Omental fat pad (tissue), 4 donors: ENCODE measurements around the gene CCDC88C. TPM values are rescaled to one million over a fixed set of nuclear protein-coding genes. Genes with fewer than 3 reads are reported as not detected.
"Not testable (repeated sequence)": the region's sequence is repeated elsewhere in the genome, so short reads cannot be mapped to it uniquely, and the experiment has no call there.

Experiments used
- ATAC-seq: fragments of 150-250 bp; one replicate; pipeline ENCODE4 v1.9.1; 2016; ENCODE audit warnings: mild to moderate bottlenecking, moderate library complexity; ENCODE audit not compliant: low FRiP score
- DNase-seq: peaks from one replicate; pipeline ENCODE4 v3.0.0-alpha.2; 2019; ENCODE audit warnings: low spot score
- total RNA-seq, 4 donors: library from RNA; depleted of rRNA; stranded (reverse); fragments of >200 nt; gene quantifications; one replicate each; pipeline ENCODE4 v1.1.0, GENCODE V29; 2016
- TF ChIP-seq, protein P1 (sequence below), 3 donors: fragments of 450-650 bp; IDR thresholded peaks; one replicate each; pipeline ENCODE4 v1.5.1; 2016 to 2017; ENCODE audit warnings: antibody characterized with exemption in 3 of 3, mild to moderate bottlenecking in 3 of 3, moderate library complexity in 2 of 3

Gene CCDC88C
- total RNA-seq, 4 donors from 2014 or later = 4.5 to 36.6 (median 9.4) TPM

DNA sequence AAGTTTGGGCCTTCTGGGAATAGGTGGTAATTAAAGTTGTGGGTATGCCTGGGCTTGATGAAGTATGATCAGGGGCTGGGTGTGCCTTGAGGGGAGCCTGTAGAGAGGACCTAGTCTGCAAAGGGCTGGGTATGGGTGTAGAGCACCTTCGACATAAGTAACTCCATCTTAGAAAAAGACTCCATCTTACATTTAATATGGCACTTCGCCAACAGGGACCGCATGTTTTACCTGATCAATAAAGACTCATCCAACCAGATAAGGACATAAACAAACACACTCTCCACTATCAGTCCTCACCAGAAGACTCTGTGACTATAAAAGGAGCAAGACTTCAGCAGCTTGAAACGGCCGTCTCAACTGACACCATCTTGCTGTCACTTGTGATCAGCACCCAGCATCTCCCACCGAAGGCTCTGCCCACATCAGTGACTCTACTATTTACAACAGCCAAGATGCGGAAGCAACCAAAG is 149.6 kb downstream of the CCDC88C start:
- TF ChIP-seq, protein P1, sequence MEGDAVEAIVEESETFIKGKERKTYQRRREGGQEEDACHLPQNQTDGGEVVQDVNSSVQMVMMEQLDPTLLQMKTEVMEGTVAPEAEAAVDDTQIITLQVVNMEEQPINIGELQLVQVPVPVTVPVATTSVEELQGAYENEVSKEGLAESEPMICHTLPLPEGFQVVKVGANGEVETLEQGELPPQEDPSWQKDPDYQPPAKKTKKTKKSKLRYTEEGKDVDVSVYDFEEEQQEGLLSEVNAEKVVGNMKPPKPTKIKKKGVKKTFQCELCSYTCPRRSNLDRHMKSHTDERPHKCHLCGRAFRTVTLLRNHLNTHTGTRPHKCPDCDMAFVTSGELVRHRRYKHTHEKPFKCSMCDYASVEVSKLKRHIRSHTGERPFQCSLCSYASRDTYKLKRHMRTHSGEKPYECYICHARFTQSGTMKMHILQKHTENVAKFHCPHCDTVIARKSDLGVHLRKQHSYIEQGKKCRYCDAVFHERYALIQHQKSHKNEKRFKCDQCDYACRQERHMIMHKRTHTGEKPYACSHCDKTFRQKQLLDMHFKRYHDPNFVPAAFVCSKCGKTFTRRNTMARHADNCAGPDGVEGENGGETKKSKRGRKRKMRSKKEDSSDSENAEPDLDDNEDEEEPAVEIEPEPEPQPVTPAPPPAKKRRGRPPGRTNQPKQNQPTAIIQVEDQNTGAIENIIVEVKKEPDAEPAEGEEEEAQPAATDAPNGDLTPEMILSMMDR (IDR thresholded peaks at IDR 0.05) = no peak
- ATAC-seq = no peak
- DNase-seq = no peak

DNA sequence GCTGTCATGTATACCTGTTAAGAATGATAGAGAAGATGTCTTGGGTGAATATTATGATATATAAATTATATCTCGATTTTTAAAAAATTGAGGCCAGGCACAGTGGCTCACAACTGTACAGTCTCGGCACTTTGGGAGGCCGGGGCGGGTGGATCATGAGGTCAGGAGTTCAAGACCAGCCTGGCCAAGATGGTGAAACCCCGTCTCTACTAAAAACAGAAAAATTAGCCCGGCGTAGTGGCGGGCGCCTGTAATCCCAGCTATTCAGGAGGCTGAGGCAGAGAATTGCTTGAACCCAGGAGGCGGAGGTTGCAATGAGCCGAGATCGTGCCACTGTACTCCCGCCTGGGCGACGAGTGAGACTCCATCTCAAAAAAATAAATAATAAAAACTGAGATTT is 151.3 kb downstream of the CCDC88C start:
- ATAC-seq, DNase-seq: not testable (repeated sequence)

DNA sequence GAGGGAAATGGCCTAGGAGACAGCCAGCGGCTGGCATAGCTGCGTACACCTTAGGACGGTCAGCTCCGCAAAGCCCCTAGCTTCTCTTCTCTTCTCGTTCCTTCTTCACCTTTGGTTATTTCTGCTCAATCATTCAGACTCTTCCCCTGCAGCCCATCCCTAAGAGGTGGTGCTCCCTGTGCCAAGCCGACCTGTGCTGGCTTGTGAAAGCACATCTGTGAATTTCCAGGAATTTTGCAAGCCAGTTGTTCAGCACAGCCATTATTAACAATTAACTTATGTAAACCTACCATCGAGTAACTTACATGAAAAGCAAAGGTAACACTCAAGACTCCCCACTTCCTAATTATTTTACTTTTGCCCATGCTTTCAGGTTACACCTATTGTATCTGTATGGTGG is 152.2 kb downstream of the CCDC88C start:
- TF ChIP-seq, protein P1 (IDR thresholded peaks at IDR 0.05) = no peak
- DNase-seq (no peak), ATAC-seq (no peak)

DNA sequence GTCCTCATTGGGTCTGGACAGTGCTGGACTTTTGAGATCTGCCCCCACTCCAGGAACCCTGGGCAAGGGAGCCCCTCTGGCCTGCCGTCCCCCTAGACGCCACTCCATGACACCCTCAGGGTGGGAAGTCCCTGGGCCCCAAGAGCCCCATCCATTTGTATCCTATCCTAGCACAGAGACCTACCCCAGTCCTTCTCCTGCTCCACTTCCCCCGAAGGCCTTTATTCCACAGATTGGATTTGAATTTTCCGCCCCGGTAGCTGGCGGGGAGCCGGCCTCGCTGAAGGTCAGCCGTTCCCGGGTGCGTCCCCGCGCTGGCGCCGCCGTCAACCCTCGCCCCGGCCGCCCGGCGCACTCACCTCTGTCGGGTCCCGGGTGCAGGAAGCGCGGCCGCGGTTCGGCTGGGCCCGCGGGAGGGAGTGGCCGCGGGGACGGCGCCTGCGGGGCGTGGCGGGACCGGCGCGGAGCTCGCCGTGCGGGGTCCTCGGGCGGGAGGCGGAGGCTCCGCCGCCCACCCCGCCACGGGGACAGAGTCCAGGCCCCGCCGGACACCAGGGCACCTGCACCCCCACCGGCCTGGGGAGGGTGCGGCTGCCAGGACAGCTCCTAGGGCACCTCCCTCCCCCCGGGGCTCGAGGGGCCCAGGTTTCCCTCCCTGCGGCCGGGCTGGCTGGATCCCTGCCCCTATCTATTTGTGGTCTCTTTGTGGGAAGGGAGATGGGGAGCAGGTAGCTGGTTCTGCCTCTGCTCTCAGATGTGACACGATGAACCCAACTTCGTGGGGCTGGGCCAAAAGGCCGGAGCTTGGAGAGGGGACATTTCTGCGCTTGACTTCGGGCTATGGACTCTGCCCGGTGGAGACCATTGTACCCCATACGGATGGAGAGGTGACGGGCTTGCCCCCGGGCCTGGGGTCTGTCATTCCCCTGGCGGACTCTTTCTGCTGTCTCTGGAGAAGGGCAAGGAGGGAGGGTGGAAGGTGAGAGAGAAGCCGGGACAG is 153.2 kb downstream of the CCDC88C start:
- DNase-seq (no peak), ATAC-seq (peak; percentile 27)
- TF ChIP-seq, protein P1 (IDR thresholded peaks at IDR 0.05) = no peak

DNA sequence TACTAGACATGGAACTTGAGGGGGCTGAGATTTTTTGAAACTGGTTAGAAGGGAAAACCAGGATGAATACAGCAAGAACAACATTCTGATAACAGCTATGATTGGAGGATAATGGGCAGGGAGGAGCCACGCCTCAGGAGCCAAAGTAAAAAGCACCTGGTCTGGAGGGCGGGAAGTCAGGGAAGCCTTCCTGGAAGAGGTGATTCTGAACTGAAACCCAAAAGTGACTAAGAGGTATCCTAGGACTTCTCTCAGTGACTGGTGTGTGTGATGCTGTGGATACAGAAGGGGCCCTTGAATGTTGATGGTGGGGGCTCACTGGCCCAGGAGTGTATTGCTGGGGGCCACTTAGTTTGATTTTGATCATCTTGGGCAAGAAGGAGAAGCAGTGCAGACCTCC is 154.3 kb downstream of the CCDC88C start:
- TF ChIP-seq, protein P1 (IDR thresholded peaks at IDR 0.05) = no peak
- DNase-seq (no peak), ATAC-seq (no peak)

DNA sequence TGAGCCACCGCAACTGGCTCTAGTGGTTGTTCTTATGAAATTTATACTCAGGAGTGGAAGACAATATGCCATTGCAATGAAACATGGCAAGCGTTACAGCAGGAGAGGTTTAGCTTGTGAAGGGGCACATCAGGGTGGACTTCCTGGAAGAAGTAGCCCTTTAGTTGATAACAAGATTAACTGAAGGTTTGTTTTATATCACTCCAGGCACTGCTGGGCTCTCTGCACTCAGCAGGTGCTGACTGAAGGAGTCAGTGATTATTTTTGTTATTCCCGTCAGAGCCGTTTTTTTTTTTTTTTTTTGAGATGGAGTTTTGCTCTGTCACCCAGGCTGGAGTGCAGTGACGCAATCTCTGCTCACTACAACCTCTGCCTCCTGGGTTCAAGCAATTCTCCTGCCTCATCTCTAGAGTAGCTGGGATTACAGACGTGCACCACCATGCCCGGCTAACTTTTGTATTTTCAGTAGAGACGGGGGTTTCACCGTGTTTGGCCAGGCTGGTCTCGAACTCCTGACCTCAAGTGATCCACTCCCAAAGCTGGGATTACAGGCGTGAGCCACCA is 155.6 kb downstream of the CCDC88C start:
- TF ChIP-seq, protein P1 (IDR thresholded peaks at IDR 0.05) = no peak
- no peak for DNase-seq
- no peak for ATAC-seq

DNA sequence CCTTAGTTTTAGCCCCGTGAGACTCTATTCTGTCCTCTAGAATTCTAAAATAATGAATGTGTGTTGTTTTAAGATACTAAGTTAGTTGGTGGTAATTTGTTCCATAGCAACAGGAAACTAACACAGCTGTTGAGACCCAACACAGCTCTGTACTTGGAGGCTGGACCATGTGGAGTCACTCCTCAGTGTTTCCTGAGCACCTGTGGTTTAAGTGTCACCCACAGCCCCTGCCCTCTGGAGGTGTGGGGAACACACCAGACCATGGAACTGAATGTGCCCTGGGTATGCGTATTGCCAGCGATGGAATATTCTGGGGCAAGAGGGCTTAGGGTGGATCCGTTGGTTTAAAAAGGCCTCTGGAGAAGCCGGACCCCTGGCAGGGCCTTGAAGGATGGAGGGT is 156.5 kb downstream of the CCDC88C start:
- no peak for ATAC-seq
- no peak for DNase-seq
- TF ChIP-seq, protein P1 (IDR thresholded peaks at IDR 0.05) = no peak
